Mucosa of descending colon (tissue), 3 donors: ENCODE data around the gene DUS1L. TPM values are rescaled to one million over a fixed set of nuclear protein-coding genes. Genes with fewer than 3 reads are reported as not detected.
A peak's percentile ranks its signal among the peaks of the same experiment; 100 is the strongest.

ENCODE experiments used
- ATAC-seq: fragments of 200-7000 bp; cut with Tn5 transposase; one replicate; pipeline ENCODE4 v1.9.1; 2020; ENCODE audit warnings: mild to moderate bottlenecking, moderate library complexity
- DNase-seq, 3 donors: peaks; one replicate each; pipeline ENCODE4 v3.0.0-alpha.2; 2020
- H3K36me3 ChIP-seq: fragments of 200-600 bp; one replicate; pipeline ENCODE4 v1.8.0; 2021; ENCODE audit warnings: low read depth, mild to moderate bottlenecking
- H3K4me1 ChIP-seq: fragments of 200-600 bp; one replicate; pipeline ENCODE4 v1.8.0; 2021; ENCODE audit warnings: low read depth, mild to moderate bottlenecking
- H3K4me3 ChIP-seq: fragments of 200-600 bp; one replicate; pipeline ENCODE4 v1.8.0; 2021; ENCODE audit warnings: mild to moderate bottlenecking
- H3K9me3 ChIP-seq: fragments of 200-600 bp; one replicate; pipeline ENCODE4 v1.8.0; 2021; ENCODE audit warnings: mild to moderate bottlenecking
- intact Hi-C, 2 donors: fragments of 100-400 bp; cut with DNase I in 1 of 2; cut with micrococcal nuclease in 1 of 2; formaldehyde crosslinking; loops; one replicate each; pipeline versions ENCODE4 v1.11.0 to v1.11.1; 2022; cut with DNase I, micrococcal nuclease
- total RNA-seq, 3 donors: library from RNA; stranded (reverse); fragmentation: NEBNext Ultra II Directional in 2 of 3; extraction: Animal tissue kit (Norgen Biotek cat#: 25700) in 2 of 3; gene quantifications; one replicate each; pipeline versions ENCODE4 v1.2.1 to v1.2.4, GENCODE V29; 2021 to 2023
- TF ChIP-seq, protein P1 (sequence below): fragments of 200-600 bp; IDR thresholded peaks from one replicate; pipeline ENCODE4 v1.8.0; 2022; ENCODE audit warnings: antibody characterized with exemption, mild to moderate bottlenecking
- donor health status: DM: no; HTN: no; CAD: no; lungs with moderate emphysema.
- donor health status: DM: no; HTN: no; CAD: no.
- donor health status: DM: no; HTN: yes; CAD: no.

The DUS1L gene
- total RNA-seq, 3 donors from 2014 or later, result 99.8 to 143 (median 138) TPM

DNA sequence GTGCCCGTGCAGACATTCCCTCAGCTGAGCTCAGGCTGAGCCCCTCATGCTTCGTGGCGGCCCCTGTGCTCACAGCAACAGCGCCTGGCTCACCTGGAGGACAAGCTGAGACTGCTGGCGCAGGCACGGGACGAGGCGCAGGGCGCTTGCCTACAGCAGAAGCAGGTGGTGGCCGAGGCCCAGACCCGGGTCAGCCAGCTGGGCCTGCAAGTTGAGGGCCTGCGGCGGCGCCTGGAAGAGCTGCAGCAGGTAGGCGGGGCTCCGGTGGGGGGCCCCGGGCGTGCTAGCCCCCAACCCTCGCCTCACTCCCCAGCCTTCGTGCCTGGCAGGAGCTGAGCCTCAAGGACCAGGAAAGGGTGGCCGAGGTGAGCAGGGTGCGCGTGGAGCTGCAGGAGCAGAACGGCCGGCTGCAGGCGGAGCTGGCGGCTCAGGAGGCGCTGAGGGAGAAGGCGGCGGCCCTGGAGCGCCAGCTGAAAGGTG, 35.6 kb downstream of the DUS1L start:
- Histone ChIP-seq H3K36me3 (no peaks in the 10 kb centered on the region), H3K4me3 (no peak overlapping the region), H3K9me3 (no peaks in the 10 kb centered on the region), H3K4me1 (peaks cover 12% of the 10 kb centered on the region)
- DNase-seq, result no peak
- peak; percentile 4 for ATAC-seq
- TF ChIP-seq, protein P1, sequence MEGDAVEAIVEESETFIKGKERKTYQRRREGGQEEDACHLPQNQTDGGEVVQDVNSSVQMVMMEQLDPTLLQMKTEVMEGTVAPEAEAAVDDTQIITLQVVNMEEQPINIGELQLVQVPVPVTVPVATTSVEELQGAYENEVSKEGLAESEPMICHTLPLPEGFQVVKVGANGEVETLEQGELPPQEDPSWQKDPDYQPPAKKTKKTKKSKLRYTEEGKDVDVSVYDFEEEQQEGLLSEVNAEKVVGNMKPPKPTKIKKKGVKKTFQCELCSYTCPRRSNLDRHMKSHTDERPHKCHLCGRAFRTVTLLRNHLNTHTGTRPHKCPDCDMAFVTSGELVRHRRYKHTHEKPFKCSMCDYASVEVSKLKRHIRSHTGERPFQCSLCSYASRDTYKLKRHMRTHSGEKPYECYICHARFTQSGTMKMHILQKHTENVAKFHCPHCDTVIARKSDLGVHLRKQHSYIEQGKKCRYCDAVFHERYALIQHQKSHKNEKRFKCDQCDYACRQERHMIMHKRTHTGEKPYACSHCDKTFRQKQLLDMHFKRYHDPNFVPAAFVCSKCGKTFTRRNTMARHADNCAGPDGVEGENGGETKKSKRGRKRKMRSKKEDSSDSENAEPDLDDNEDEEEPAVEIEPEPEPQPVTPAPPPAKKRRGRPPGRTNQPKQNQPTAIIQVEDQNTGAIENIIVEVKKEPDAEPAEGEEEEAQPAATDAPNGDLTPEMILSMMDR, result no peak
- intact Hi-C loops, result loop anchor here (5.0 to 10.0 kb wide), 2 partner anchors 122 to 125 kb away; no protein-coding TSS in a partner anchor

DNA sequence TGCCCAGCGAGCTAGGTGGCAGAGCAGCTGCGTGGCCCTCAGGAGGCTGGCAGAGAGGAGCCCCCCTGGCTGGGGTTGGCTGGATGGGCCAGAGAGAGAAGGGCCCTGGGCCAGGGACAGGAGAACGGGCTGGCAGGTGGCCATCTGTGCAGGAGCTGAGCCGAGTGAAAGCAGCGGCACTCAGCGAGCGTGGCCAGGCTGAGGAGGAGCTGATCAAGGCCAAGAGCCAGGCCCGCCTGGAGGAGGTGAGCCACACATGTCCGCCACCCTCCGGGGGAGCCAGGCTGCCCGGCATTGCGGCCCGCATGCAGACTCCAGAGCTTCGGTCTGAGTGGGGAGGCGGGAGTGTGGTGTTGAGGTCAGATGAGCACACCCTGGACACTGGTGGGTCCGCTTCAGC, 36.2 kb downstream of the DUS1L start:
- no peak overlapping the region for H3K4me3 ChIP-seq
- TF ChIP-seq, protein P1, result no peak
- H3K4me1 ChIP-seq, result peaks cover 12% of the 10 kb centered on the region
- no peaks in the 10 kb centered on the region for H3K36me3 ChIP-seq
- H3K9me3 ChIP-seq, result no peaks in the 10 kb centered on the region
- ATAC-seq (no peak), DNase-seq (no peak)
- intact Hi-C loops, result no loop called here

DNA sequence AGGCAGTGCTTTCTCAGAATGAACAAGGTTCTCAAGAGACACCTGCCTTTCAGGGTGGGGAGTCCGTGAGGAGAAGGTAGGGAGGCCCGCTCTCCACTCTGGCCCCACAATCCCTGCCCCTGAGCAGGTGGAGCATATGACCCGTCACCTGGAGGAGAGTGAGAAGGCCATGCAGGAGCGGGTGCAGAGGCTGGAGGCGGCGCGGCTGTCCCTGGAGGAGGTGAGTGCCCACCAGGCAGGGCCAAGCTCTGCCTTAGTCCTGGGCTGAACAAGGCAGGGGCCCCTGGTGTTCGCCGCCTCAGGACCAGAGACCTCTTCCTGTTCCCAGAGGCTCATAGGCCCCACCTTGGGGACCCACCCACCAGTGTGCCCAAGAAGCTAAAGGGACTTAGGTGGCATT, 36.6 kb downstream of the DUS1L start:
- no peak overlapping the region for H3K4me3 ChIP-seq
- TF ChIP-seq, protein P1, result no peak
- no peaks in the 10 kb centered on the region for H3K36me3 ChIP-seq
- intact Hi-C loops, result no loop called here
- DNase-seq, result no peak
- peaks cover 16% of the 10 kb centered on the region for H3K4me1 ChIP-seq
- H3K9me3 ChIP-seq, result no peaks in the 10 kb centered on the region
- no peak for ATAC-seq

DNA sequence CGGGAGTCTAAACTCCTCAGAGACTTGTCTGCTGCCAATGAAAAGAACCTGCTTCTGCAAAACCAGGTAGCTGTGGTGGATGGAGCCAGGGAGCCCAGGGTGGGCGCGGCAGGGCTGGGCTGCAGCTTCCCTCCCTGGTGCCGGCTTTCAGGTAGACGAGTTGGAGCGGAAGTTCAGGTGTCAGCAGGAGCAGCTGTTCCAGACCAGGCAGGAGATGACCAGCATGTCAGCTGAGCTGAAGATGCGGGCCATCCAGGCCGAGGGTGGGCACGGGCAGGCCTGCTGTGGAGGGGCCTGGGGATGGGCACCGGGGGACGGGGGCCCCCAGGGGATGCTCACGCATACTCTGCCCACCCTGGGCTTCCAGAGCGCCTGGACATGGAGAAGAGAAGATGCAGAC, 37.4 kb downstream of the DUS1L start:
- Histone ChIP-seq H3K9me3 (no peaks in the 10 kb centered on the region), H3K4me1 (peaks cover 20% of the 10 kb centered on the region), H3K36me3 (no peaks in the 10 kb centered on the region), H3K4me3 (no peak overlapping the region)
- TF ChIP-seq, protein P1, result no peak
- ATAC-seq, result no peak
- intact Hi-C loops, result no loop called here
- DNase-seq, result no peak

DNA sequence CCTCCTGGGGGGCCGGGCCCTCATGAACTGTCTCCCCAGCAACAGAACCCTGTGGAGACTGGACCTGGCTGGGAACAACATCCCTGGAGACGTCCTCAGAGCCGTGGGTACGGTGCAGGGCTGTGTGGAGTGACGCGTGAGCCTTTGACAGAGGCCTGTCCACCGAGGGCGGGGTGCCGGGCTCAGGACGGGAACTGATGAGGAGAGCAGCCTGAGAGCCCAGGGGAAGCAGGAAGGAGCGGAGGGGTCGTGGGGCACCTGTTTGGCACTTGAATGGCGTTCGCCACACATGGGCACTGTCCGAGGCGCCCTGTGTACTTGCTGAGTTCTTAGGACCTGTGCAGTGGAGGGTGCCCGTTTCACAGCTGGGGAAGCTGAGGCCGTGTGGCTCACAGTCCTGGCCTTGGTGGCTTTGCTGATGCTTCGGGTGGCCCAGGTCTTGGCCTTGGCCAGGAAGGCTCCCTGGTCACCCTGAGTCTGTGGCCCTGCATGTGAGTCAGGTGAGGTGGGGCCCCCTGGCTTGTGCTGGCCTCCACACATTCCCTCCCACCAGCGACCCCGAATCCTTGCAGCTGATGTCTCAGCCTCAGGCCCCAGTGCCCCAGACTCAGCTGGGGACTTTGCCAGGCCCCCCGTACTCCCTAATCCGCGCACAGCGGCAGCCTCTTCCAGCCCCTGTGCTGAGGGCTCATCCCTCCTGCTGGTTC, 40.0 kb downstream of the DUS1L start:
- intact Hi-C loops, result no loop called here
- no peak for DNase-seq
- Histone ChIP-seq H3K4me1 (peaks cover 26% of the 10 kb centered on the region), H3K9me3 (no peaks in the 10 kb centered on the region), H3K4me3 (no peak overlapping the region), H3K36me3 (no peaks in the 10 kb centered on the region)
- TF ChIP-seq, protein P1, result no peak
- no peak for ATAC-seq
